Measurements from ENCODE around the gene BRWD1.
A peak's percentile ranks its signal among the peaks of the same experiment; 100 is the strongest.
"Not testable (repeated sequence)": the region's sequence is repeated elsewhere in the genome, so short reads cannot be mapped to it uniquely, and the experiment has no call there.

BRWD1 gene

DNA sequence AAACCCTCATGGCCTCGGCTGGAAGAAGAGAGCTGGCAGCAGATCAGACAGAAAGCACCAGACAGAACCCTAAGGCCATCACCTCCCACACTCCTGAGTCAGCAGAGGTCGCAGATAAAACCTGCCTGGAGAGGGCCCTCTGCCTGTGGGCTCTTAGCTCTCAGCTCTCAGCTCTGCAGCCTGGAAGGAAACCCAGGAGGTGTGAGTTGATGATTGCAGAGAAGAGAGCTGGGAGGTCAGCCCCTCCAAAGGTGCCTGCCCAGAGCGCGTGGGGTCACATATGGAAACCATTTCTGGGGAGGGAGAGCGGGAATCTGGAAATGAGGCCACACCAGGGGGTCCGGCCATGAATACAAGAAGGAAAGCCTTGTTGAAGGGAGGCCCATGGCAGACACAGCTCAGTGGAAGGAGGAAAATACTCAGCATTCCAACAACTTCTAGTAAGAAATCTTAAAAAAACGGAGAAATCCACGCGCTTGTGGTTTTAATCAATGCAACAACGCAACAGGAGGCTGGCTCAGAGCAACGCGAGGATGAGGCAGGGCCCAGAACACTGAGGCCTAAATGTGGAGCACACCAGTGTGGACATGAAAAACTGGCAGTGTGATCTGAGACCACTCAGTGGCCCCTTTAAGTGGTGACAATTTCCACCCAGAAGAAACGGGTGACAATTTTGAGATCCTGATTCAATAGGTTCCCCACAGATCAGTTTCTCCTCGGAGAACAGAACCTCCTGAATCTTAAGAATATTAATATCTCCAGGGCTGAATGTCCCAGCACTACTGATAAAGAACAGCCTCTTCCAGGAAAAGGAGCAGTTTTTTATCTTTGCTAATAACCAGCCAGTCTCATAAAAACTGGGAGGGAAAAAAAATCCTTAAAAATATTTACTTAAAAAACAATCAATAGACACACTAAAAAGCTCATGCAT lies 175.9 kb downstream of the BRWD1 start:
- DNase-seq (ENCODE audit: low spot score) (peak; percentile 69), FAIRE-seq (peak; percentile 38)

DNA sequence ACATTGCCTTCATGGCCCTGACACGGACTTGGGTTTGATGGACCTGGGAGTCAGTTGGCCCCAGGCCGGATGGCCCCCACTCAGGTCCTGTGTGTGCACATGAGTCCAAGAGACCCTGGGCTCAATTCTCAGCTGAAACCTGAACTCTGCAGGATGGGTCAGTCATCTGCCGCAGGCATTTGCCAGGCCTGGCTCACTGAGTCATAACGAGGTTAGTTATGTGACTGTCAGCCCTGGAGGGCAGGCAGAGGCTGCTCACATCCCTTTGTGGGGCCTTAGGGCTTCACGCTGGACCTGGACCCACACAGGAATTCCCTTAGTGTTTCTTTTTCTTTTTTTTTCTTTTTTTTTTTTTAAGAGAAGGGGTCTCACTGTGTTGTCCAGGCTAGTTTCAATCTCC lies 176.7 kb downstream of the BRWD1 start:
- DNase-seq (ENCODE audit: low spot score), result peak; percentile 38
- FAIRE-seq, result peak; percentile 32

DNA sequence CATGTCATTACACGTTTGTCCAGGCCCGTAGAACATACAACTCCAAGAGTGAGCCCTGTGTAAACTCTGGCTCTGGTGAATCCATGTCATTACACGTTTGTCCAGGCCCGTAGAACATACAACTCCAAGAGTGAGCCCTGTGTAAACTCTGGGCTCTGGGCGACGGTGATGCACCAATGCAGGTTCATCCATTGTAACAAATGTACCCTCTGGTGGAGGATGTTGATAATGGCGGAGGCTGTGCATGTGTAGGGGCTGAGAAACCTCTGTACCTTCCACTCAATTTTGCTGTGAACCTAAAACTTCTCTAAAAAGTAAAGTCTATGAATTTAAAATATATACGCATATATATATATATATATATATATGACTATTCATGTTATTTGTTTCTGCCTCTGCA lies 177.3 kb downstream of the BRWD1 start:
- not testable (repeated sequence) for DNase-seq (ENCODE audit: low spot score); FAIRE-seq

DNA sequence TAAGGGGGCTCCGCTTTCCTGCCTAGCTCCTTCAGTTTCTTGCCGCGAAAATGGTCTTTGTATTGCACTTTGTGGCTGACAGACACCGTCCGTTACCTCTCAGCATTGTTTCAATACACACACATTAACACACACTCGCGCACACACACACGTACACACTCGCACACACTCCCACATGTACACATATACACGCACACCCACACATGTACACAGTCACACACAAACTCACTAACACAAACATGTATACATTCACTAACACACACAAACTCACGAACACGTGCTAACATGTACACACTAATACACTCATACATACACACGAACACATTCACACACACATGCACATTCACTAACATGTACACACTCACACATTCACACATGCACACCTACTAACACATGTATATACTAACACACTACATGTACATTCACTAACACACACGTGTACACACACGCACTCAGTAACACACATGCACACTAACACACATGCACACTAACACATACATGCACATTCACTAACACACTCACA lies 179.1 kb downstream of the BRWD1 start:
- DNase-seq (ENCODE audit: low spot score) (no peak), FAIRE-seq (no peak)

Measured in RCC 7860 (cell line).